ENCODE results near the gene ORC3.
"Not testable (repeated sequence)": the region's sequence is repeated elsewhere in the genome, so short reads cannot be mapped to it uniquely, and the experiment has no call there.

The ORC3 gene

DNA sequence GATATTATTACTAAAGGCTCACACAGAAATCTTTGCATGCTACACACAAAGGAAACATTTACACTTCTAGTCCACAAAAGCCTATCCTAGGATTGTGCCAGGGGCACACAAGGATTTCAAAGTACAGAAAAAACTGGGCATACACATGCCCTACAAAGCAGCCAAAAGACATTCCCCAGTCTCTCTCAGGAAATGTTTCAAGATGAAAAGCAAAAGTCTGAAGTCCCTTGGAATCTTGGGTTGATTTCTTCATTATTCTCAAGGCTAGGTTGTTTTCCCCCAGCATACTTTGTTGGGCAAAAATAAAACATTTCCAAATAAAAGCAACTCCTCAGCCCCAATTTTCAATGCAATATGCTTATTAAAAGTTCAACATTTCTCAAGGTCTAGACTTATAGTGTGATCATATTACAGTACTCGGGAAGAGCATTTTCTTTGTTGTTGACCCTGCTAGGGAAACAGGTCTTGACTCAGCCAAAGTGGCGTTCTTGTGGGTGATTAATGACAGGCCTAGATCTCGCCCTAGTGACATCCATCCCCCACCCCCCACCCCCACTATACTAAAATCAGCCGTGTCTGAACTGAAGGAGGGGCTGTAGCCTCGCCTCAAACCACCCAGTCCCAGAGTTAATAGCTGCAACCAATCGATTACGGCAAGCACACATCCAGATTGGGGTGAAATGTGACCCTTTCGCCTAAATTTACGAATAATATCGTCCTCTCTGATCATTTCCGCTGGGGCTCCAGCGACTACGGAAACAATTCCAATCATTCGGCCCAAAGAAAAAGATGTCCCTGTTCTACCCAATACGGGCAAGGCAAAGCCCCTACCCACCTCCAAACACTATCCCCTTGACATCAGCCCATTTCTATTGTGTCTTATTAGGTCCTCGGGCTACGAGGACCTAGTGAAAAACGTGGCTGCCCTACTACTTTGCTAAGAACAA is 110.7 kb downstream of the ORC3 start:
- peak; percentile 63 for DNase-seq

DNA sequence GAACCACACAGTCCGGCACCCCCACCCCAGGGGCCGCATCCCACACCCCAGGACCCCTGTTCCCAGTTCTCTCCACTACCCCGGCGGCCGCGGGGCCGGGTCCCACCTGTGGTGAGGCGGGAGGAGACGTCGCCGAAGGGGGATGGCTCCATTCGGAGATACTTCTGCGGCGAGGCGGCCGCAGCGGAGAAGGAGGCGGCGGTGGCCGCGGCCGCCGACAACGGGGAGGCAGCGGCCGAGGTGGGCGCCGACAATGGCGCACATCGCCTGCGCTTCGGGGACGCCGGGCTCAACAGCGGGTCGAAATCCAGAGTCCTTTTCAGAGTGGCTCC is 111.4 kb downstream of the ORC3 start:
- no peak for DNase-seq

DNA sequence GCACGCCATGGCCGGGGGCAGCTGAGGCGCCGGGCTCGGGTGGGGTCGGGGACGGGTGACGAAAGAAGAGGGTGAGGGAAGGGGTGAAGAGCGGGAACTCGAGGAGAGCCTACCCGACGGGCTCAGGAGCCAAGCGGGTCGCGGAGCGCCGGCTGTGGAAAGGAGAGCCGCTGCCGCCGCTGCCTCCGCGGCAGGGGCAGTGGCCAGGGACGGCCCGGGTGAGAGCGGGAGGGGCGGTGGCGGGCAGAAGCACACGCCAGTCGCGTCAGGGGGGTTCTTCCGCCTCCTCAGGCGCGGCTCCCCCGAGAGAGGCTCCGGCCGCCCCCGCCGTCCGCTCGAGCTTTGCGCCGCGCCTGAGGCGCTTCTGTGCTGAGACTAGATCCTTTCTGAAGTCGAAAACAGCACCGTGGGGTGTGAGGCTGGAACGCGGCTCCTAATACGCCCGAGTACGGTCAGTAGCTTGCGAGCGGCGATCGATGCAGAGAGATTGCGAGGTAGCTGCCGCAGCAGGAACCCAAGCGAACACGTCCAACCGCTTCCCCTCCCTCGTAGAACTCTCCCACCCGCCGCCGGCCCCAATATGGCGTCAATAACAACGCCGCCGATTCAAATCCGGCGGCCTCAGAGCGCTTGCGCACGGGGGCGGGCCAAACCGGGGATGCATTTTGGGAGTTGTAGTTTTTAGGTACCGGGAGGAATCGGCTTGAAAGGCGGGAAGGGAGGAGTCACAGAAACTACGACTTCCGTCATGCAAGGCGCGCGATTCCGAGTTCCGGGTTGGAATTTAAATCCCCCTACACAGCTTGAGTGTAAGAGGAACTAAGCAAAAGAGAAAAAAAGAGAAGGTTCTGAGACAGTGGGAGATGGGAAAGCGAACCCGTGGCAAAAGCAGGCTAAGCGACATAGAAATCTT is 112.0 kb downstream of the ORC3 start, which contains the start of gene AKIRIN2:
Gene AKIRIN2, minus strand, starts transcription at position 558 of the 913 bp plus-strand sequence. Its CDS starts 549 bp downstream, at position 9.
- peak; percentile 97 for DNase-seq

DNA sequence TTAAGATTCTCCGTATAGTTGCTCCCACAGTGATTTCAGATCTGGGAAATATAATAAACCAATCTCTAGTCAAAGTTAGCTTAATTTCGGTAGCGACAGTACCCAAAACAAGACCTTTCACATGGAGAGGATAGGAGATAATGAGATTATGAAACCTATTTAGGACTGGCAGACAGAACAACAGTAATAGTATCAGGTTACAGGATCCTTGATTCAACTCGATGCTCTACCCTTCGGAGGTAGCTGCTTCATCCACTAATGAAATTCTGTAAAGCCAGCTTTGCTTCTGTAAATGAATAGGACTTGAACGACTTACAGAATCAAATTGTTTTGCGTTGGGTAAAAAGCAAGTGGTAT is 112.6 kb downstream of the ORC3 start:
- no peak for DNase-seq

DNA sequence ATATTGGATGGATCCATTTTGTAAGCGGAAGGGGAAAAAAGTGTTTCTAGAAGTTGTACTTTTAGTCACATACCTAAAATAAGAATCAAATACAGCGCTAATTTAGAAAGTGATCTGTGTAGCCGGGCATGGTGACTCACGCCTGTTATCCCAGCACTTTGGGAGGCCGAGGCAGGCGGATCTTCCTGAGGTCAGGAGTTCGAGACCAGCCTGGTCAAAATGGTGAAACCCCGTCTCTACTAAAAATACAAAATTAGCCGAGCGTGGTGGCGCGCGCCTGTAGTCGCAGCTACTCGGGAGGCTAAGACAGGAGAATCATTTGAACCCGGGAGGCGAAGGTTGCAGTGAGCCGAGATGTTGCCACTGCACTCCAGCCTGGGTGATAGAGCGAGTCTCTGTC is 113.1 kb downstream of the ORC3 start:
- DNase-seq: not testable (repeated sequence)

DNA sequence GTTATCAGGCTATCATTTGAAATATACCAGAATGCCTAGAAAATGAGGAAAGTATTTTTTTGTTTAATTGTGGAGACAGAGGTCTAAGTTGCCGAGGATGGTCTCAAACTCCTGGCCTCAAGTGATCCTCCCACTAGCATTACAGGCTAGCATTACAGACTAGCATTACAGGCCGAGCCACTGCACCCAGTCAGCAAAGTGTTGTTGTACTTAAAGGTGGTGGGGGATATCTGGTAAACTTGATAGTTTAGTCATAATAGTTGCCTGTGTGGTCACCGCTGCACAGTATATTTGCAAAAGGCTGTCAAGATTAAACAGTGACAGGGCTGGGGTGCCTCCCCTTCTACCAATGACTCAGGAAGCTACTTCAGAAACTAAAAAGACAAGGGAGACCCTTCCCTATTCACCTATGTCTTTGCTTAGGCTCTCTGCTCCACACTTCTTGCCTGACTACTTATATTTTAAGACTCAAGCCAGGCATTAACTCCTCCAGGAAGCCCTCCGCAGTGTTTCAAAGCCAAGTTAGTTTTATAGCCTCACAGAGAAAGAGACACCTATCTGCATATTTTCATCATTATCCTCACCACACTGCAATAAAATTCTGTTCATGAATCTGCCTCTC is 115.2 kb downstream of the ORC3 start:
- DNase-seq: no peak

DNA sequence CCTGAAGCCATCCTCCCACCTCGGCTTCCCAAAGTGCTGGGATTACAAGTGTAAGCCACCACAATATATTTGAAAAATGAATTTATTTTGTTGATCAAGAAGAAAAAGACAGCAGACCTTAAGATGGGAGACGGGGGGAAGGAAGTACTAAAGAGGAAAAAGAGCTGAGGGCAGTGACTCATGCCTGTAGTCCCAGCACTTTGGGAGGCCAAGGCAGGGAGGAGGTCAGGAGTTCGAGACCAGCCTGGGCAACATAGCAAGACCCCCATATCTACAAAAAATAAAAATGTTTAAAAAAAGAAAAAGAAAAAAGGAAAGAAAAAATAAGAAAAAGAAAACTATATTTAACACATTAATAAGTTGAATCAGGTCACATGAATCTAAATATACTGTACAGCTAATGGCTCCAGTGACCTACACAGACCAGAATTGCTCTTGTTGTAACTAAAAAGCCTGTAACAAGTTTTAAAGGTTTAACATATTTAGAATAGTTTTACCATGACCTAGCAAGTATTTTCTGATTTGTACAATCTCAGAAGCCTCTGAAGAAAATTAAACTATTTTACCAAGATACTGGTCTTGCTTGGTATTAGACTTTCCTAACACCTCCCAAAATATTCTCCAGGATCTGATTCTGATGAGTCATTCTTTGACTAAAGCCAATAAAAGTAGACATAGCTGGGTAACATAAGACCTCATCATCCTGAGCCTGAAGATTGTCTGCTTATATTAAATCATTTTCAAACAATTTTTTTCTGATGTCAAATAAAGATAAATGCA is 116.4 kb downstream of the ORC3 start:
- DNase-seq: no peak

DNA sequence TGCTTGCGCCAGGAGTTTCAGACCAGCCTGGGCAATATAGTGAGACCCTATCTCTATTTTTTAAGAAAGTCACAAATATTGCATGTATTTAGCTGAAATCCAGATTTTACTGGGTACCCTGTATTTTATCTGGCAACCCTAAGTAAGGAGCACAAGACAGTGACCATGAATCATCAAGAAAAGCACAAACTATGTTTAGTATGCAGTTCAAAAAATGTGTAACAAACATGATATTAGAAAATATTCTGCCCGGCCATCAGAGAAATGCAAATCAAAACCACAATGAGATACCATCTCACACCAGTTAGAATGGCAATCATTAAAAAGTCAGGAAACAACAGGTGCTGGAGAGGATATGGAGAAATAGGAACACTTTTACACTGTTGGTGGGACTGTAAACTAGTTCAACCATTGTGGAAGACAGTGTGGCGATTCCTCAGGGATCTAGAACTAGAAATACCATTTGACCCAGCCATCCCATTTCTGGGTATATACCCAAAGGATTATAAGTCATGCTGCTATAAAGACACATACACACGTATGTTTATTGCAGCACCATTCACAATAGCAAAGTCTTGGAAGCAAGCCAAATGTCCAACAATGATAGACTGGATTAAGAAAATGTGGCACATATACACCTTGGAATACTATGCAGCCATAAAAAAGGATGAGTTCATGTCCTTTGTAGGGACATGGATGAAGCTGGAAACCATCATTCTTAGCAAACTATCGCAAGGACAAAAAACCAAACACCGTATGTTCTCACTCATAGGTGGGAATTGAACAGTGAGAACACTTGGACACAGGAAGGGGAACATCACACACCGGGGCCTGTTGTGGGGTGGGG is 118.9 kb downstream of the ORC3 start:
- DNase-seq: not testable (repeated sequence)

DNA sequence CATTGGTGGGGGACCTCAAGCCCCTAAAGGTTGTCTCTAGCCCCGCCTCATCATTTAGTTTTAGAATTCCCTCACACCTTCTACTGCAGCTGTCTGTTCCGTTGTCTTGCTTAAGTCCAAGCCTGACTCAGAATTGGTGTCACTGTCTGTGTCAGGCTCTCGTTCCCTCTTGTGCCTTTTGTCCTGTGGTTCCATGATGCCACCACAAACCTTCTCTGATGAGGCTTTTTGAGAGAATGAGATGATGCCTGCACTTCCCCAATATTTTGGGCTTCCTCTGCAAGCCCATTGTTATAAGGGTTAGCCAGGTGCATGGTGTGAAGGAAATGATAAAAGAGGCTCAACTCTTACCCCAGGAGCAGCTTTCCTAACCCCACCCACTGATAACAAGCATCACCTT is 120.2 kb downstream of the ORC3 start:
- no peak for DNase-seq

DNA sequence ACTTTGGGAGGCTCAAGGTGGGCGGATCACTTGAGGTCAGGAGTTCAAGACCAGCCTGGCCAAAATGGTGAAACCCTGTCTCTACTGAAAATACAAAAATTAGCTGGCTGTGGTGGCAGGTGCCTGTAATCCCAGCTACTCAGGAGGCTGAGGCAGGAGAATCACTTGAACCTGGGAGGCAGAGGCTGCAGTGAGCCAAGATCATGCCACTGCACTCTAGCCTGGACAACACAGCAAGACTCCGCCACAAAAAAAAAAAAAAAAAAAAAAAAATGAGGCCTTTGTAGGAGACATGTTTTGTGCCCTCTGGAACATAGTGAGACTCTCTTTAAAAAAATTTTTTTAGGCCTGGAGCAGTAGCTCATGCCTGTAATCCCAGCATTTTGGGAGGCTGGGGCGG is 122.8 kb downstream of the ORC3 start:
- DNase-seq: not testable (repeated sequence)

DNA sequence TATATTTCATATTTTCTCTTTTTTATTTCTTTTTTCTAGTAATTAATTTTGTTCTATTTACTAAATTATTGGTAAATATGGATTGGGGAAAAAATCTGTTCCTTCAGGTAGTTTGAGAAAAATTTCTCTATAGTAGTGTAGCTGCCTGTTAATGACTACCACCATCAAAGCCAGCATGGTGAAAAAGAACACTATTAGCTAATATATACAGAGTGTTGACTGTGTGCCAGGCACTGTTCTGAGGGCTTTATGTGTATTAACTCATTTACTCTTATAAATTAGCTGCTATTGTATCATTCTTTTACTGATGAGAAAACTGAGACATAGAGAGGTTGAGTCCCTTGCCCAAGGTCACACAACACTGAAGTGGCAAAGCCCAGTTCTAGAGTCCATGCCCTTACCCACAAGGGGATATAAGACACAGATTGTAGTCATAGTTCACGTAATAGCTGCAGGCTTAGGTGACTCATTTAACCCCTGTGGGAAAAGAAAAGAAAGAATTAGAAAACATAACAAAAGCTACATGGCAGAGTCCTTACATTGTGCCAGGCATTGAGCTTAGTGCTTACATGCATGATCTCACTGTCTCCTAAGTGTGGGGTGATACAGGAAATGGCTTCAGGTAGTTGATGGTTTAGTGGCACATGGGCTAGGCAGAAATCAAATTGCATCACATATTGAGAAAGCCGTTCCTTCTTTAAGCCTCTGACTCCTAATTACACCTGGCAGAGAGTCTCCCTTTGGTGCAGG is 124.3 kb downstream of the ORC3 start:
- DNase-seq: no peak
